HG03097 (cell line): Measurements from ENCODE around the gene ZNF287.

ENCODE experiments used
- ATAC-seq: cut with Tn5 transposase; IDR thresholded peaks from one replicate; pipeline ENCODE4 v1.9.1; 2021; ENCODE audit not compliant: unreplicated experiment, low FRiP score

Gene ZNF287

GRCh38 chr17:16517477-16517876, 51.5 kb downstream of the ZNF287 start:
- no peak for ATAC-seq

- ATAC-seq: no peak
These were observed 52.4 kb downstream of the ZNF287 start for GRCh38 chr17:16516594-16517051.

- no peak for ATAC-seq
These were observed 53.1 kb downstream of the ZNF287 start for GRCh38 chr17:16515933-16516332.

- ATAC-seq: no peak
These were observed 55.1 kb downstream of the ZNF287 start for GRCh38 chr17:16513873-16514272.

- ATAC-seq: no peak
These were observed 57.0 kb downstream of the ZNF287 start for GRCh38 chr17:16512011-16512410.

GRCh38 chr17:16511593-16511992, 57.4 kb downstream of the ZNF287 start:
- no peak for ATAC-seq

GRCh38 chr17:16507918-16508533, 61.0 kb downstream of the ZNF287 start:
- no peak for ATAC-seq

GRCh38 chr17:16506188-16506587, 62.8 kb downstream of the ZNF287 start:
- no peak for ATAC-seq

GRCh38 chr17:16504984-16505383, 64.0 kb downstream of the ZNF287 start:
- ATAC-seq: no peak
